ENCODE measurements around the gene ARRB1.
"Not testable (repeated sequence)": the region's sequence is repeated elsewhere in the genome, so short reads cannot be mapped to it uniquely, and the experiment has no call there.

Gene ARRB1

GRCh38 chr11:75334976-75335375 is 16.5 kb downstream of the ARRB1 start:
- no peaks in the 10 kb centered on the region for H3K27me3 ChIP-seq (ENCODE audit: insufficient read depth, low read depth)
- H3K27ac ChIP-seq: no peak overlapping the region
- no peak for TF ChIP-seq CTCF (conservative IDR thresholded peaks at IDR 0.05; ENCODE audit: low read depth, low read length)
- no peak overlapping the region for H2AFZ ChIP-seq (ENCODE audit: low read depth)
- H4K20me1 ChIP-seq (ENCODE audit: insufficient read depth): no peaks in the 10 kb centered on the region
- no peak overlapping the region for H3K9ac ChIP-seq
- peaks cover 1% of the 10 kb centered on the region for H3K4me1 ChIP-seq (ENCODE audit: low read depth, poor library complexity, severe bottlenecking)
- H3K36me3 ChIP-seq (ENCODE audit: insufficient read depth): no peaks in the 10 kb centered on the region
- H3K4me2 ChIP-seq: no peak overlapping the region
- H3K79me2 ChIP-seq (ENCODE audit: insufficient read depth, low read depth): no peaks in the 10 kb centered on the region
- H3K4me3 ChIP-seq (IDR thresholded peaks at IDR 0.05; ENCODE audit: insufficient read depth, low read depth, low read length): no peak overlapping the region

DNA sequence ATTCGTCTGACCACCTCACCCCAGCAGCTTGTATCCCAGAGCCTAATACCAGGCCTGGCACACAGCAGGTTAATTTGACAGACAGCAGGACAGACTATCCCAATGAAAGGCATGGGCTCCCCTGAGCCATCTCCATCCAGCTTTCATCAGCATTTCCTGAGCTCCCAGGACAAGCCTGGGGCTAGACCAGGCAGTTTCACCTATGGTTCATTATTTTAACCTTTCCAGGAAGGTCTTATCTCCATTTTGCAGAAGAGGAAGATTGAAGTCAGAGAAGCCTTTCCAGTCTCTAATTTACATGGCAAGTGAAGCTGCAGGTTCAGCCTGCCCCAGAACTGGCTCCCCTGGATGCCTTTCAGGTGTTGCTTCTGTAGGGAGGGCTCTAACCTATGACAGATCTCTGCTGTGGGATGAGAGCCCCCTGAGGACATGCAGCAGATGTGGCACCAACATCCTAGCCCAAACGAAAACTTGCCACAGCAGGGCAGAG is 17.0 kb downstream of the ARRB1 start:
- Histone ChIP-seq H3K79me2 (ENCODE audit: insufficient read depth, low read depth) (no peaks in the 10 kb centered on the region), H4K20me1 (ENCODE audit: insufficient read depth) (no peaks in the 10 kb centered on the region), H3K4me2 (no peak overlapping the region), H3K27ac (no peak overlapping the region), H2AFZ (ENCODE audit: low read depth) (no peak overlapping the region), H3K4me1 (ENCODE audit: low read depth, poor library complexity, severe bottlenecking) (no peaks in the 10 kb centered on the region), H3K27me3 (ENCODE audit: insufficient read depth, low read depth) (no peaks in the 10 kb centered on the region), H3K4me3 (IDR thresholded peaks at IDR 0.05; ENCODE audit: insufficient read depth, low read depth, low read length) (no peak overlapping the region), H3K36me3 (ENCODE audit: insufficient read depth) (no peaks in the 10 kb centered on the region), H3K9ac (no peak overlapping the region)
- no peak for TF ChIP-seq CTCF (conservative IDR thresholded peaks at IDR 0.05; ENCODE audit: low read depth, low read length)

DNA sequence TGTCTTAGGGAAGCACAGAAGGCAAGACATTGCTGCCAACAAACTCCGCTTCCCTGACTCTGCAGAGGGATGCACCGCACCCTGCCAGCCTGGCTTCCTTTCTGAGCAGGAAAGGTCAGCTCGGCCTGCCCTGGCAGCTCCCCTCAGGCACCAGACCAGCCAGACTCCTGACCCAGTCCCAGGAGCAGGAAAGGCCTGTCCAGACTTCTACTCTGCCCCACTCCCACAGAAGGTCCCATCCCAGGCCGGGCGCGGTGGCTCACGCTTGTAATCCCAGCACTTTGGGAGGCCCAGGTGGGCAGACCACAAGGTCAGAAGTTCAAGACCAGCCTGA is 17.7 kb downstream of the ARRB1 start:
- H3K4me1 ChIP-seq (ENCODE audit: low read depth, poor library complexity, severe bottlenecking): no peaks in the 10 kb centered on the region

DNA sequence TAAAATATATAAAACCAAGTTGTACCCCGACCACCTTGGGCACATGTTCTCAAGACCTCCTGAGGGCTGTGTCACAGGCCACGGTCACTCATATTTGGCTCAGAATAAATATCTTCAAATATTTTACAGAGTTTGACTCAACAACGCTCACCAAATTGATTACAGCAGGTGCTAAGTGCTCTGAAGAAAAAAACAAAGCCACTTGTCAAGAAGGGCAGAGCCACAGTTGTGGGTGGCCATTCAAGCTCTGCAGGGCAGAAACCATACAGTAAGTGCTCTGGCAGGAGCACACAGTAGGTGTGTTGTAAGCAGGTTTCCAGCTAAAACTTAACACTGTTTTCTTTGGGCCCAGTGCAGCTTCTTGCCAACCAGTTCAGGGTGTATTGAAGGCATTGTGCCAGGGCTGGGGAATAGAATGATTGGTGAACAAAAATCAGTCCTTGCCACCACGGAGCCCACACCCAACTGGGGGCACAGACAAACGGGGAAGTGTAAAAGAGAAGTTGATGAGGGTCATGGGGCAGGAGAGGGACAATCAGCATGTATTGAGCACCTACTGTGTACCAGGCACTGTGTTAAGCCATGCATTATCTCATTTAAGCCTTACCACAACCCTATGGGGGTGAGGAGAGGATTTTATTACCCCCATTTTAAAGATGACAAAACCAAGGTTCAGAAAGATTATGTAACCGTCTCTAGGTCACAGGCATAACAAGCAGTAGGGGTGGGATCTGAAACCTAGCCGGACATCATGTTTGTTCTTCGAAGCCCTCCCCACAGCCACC is 18.2 kb downstream of the ARRB1 start:
- Histone ChIP-seq H2AFZ (ENCODE audit: low read depth) (no peak overlapping the region), H4K20me1 (ENCODE audit: insufficient read depth) (no peaks in the 10 kb centered on the region), H3K27me3 (ENCODE audit: insufficient read depth, low read depth) (no peaks in the 10 kb centered on the region), H3K9ac (no peak overlapping the region), H3K27ac (no peak overlapping the region), H3K4me3 (IDR thresholded peaks at IDR 0.05; ENCODE audit: insufficient read depth, low read depth, low read length) (no peak overlapping the region), H3K4me2 (no peak overlapping the region), H3K4me1 (ENCODE audit: low read depth, poor library complexity, severe bottlenecking) (no peaks in the 10 kb centered on the region), H3K36me3 (ENCODE audit: insufficient read depth) (no peaks in the 10 kb centered on the region), H3K79me2 (ENCODE audit: insufficient read depth, low read depth) (no peaks in the 10 kb centered on the region)
- no peak for TF ChIP-seq CTCF (conservative IDR thresholded peaks at IDR 0.05; ENCODE audit: low read depth, low read length)

More for the DNA sequence above, 17.7 kb downstream of the ARRB1 start:
- no peaks in the 10 kb centered on the region for H4K20me1 ChIP-seq (ENCODE audit: insufficient read depth)
- no peak overlapping the region for H3K27ac ChIP-seq
- no peak overlapping the region for H2AFZ ChIP-seq (ENCODE audit: low read depth)
- no peak overlapping the region for H3K9ac ChIP-seq
- H3K4me3 ChIP-seq (IDR thresholded peaks at IDR 0.05; ENCODE audit: insufficient read depth, low read depth, low read length): no peak overlapping the region
- H3K79me2 ChIP-seq (ENCODE audit: insufficient read depth, low read depth): no peaks in the 10 kb centered on the region
- no peak overlapping the region for H3K4me2 ChIP-seq
- H3K27me3 ChIP-seq (ENCODE audit: insufficient read depth, low read depth): no peaks in the 10 kb centered on the region
- no peaks in the 10 kb centered on the region for H3K36me3 ChIP-seq (ENCODE audit: insufficient read depth)
- TF ChIP-seq CTCF (conservative IDR thresholded peaks at IDR 0.05; ENCODE audit: low read depth, low read length): no peak

GRCh38 chr11:75331761-75332160 is 19.7 kb downstream of the ARRB1 start:
- not testable (repeated sequence) for H3K4me1 ChIP-seq (ENCODE audit: low read depth, poor library complexity, severe bottlenecking); H3K36me3 ChIP-seq (ENCODE audit: insufficient read depth); H3K4me2 ChIP-seq; H4K20me1 ChIP-seq (ENCODE audit: insufficient read depth); H3K27me3 ChIP-seq (ENCODE audit: insufficient read depth, low read depth); H3K27ac ChIP-seq; H3K9ac ChIP-seq; H3K4me3 ChIP-seq (IDR thresholded peaks at IDR 0.05; ENCODE audit: insufficient read depth, low read depth, low read length); H3K79me2 ChIP-seq (ENCODE audit: insufficient read depth, low read depth); H2AFZ ChIP-seq (ENCODE audit: low read depth)

DNA sequence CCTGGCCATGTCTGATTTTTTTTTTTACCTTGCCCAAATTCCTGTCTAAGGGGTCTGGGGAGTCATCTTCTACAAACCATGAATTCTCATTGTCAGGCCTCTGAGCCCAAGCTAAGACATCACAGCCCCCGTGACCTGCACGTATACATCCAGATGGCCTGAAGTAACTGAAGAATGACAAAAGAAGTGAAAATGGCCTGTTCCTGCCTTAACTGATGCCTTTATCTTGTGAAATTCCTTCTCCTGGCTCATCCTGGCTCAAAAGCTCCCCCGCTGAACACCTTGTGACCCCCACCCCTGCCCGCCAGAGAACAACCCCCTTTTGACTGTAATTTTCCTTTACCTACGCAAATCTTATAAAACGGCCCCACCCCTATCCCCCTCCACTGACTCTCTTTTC is 20.2 kb downstream of the ARRB1 start:
- not testable (repeated sequence) for H3K27ac ChIP-seq; H3K27me3 ChIP-seq (ENCODE audit: insufficient read depth, low read depth); H3K4me1 ChIP-seq (ENCODE audit: low read depth, poor library complexity, severe bottlenecking); H4K20me1 ChIP-seq (ENCODE audit: insufficient read depth); H3K4me2 ChIP-seq; H2AFZ ChIP-seq (ENCODE audit: low read depth); H3K36me3 ChIP-seq (ENCODE audit: insufficient read depth); H3K79me2 ChIP-seq (ENCODE audit: insufficient read depth, low read depth); H3K4me3 ChIP-seq (IDR thresholded peaks at IDR 0.05; ENCODE audit: insufficient read depth, low read depth, low read length); H3K9ac ChIP-seq

DNA sequence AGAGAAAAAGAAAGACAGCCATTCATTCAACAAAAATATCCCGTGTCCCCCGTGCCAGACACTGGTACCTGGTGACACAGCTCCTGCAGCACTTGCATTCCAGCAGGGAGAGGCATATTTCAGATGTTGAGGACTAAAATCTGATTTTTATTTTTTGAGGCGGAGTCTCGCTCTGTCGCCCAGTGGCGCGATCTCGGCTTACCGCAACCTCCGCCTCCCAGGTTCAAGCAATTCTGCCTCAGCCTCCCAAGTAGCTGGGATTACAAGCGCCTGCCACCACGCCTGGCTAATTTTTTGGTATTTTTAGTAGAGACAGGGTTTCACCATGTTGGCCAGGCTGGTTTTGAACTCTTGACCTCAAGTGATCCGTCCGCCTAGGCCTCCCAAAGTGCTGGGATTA is 20.6 kb downstream of the ARRB1 start:
- not testable (repeated sequence) for H3K9ac ChIP-seq; H3K4me2 ChIP-seq; H3K79me2 ChIP-seq (ENCODE audit: insufficient read depth, low read depth); H3K27me3 ChIP-seq (ENCODE audit: insufficient read depth, low read depth); H3K27ac ChIP-seq; H3K36me3 ChIP-seq (ENCODE audit: insufficient read depth); H4K20me1 ChIP-seq (ENCODE audit: insufficient read depth); H3K4me1 ChIP-seq (ENCODE audit: low read depth, poor library complexity, severe bottlenecking); H2AFZ ChIP-seq (ENCODE audit: low read depth); H3K4me3 ChIP-seq (IDR thresholded peaks at IDR 0.05; ENCODE audit: insufficient read depth, low read depth, low read length)

Data from KMS-11 (cell line).